Hepatocyte (in vitro differentiated cells): ENCODE measurements around the gene FBXL7. TPM values are rescaled to one million over a fixed set of nuclear protein-coding genes. Genes with fewer than 3 reads are reported as not detected.

ENCODE experiments used
- DNase-seq: peaks from one replicate; pipeline ENCODE4 v3.0.0-alpha.2; 2016; ENCODE audit warnings: low spot score
- H2AFZ ChIP-seq: fragments of 200-600 bp; sonication (generic); 2 replicates; pipeline ENCODE4 v1.6.0; 2016; ENCODE audit warnings: antibody characterized with exemption, mild to moderate bottlenecking
- H3K27ac ChIP-seq: fragments of 200-600 bp; sonication (generic); 2 replicates; pipeline ENCODE4 v1.5.1; 2016; ENCODE audit warnings: mild to moderate bottlenecking
- H3K27me3 ChIP-seq: fragments of 200-600 bp; sonication (generic); 2 replicates; pipeline ENCODE4 v1.6.1; 2016
- H3K36me3 ChIP-seq: fragments of 200-600 bp; sonication (generic); replicated peaks from 2 replicates; pipeline ENCODE4 v1.5.1; 2016; ENCODE audit warnings: low read depth; ENCODE audit not compliant: insufficient read depth
- H3K4me1 ChIP-seq: fragments of 200-600 bp; sonication (generic); 2 replicates; pipeline ENCODE4 v1.5.1; 2016; ENCODE audit warnings: mild to moderate bottlenecking, moderate library complexity; ENCODE audit not compliant: insufficient read depth
- H3K4me2 ChIP-seq: fragments of 200-600 bp; sonication (generic); 2 replicates; pipeline ENCODE4 v1.6.0; 2016
- H3K4me3 ChIP-seq: fragments of 200-600 bp; sonication (generic); 2 replicates; pipeline ENCODE4 v1.5.1; 2016; ENCODE audit warnings: mild to moderate bottlenecking
- H3K79me2 ChIP-seq: fragments of 200-600 bp; sonication (generic); 2 replicates; pipeline ENCODE4 v1.6.0; 2017; ENCODE audit warnings: mild to moderate bottlenecking
- H3K9me2 ChIP-seq: fragments of 200-600 bp; sonication (generic); replicated peaks from 2 replicates; pipeline ENCODE4 v1.6.0; 2017; ENCODE audit warnings: mild to moderate bottlenecking; ENCODE audit not compliant: insufficient read depth
- H3K9me3 ChIP-seq: fragments of 200-600 bp; sonication (generic); 2 replicates; pipeline ENCODE4 v1.5.1; 2016; ENCODE audit warnings: low read depth, mild to moderate bottlenecking
- H4K20me1 ChIP-seq: fragments of 200-600 bp; sonication (generic); 2 replicates; pipeline ENCODE4 v1.6.0; 2016; ENCODE audit warnings: mild to moderate bottlenecking; ENCODE audit not compliant: insufficient read depth, poor library complexity, severe bottlenecking
- CTCF ChIP-seq: fragments of 200-600 bp; sonication (generic); IDR thresholded peaks from 2 replicates; pipeline ENCODE4 v1.5.1; 2016; ENCODE audit warnings: antibody characterized with exemption, mild to moderate bottlenecking; ENCODE audit not compliant: poor library complexity
- EZH2 ChIP-seq: fragments of 200-600 bp; sonication (generic); IDR thresholded peaks from 2 replicates; pipeline ENCODE4 v1.6.1; 2016; ENCODE audit warnings: antibody characterized with exemption, mild to moderate bottlenecking, borderline replicate concordance
- EZH2phosphoT487 ChIP-seq: fragments of 200-600 bp; sonication (generic); IDR thresholded peaks from one replicate; pipeline ENCODE4 v1.6.1; 2018; ENCODE audit warnings: antibody characterized with exemption, mild to moderate bottlenecking, low read depth, moderate library complexity; ENCODE audit not compliant: unreplicated experiment, severe bottlenecking
- WGBS: methylation state at CpG from one replicate; pipeline ENCODE4 v1.1.6; 2016; ENCODE audit warnings: low lambda C conversion rate; ENCODE audit errors: missing lambda C conversion rate; 5-methylcytosine and 5-hydroxymethylcytosine counted together
- polyA plus RNA-seq: library from polyadenylated mRNA; unstranded; fragments of >200 nt; fragmentation: Nextera tagmentation; extraction: Ambion mirVana; gene quantifications from 2 replicates; pipeline ENCODE4 v1.2.1, GENCODE V29; 2016
- total RNA-seq: library from RNA; depleted of rRNA; stranded (reverse); fragments of >200 nt; gene quantifications from 2 replicates; pipeline ENCODE4 v1.2.3, GENCODE V29; 2014

The FBXL7 gene
- total and polyA plus RNA-seq, 2 experiments from 2014 or later: 8.4 to 10.3 TPM

DNA sequence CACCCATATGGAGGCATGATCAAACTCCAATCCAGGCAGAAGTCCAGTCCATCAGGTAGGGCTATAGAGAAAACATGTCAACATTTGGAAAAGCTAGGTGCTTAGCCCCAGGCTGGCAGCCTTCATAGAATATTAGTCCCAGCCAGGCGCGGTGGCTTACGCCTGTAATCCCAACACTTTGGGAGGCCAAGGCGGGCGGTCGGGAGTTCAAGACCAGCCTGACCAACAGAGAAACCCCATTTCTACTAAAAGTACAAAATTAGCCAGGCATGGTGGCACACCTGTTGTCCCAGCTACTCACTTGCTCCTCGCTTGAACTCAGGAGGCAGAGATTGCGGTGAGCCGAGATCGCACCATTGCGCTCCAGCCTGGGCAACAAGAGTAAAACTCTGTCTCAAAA is 393.9 kb downstream of the FBXL7 start:
- Histone ChIP-seq H3K4me2 (no peak overlapping the region), H3K9me3 (no peaks in the 10 kb centered on the region), H3K4me3 (no peak overlapping the region), H4K20me1 (no peaks in the 10 kb centered on the region), H3K36me3 (no peaks in the 10 kb centered on the region), H3K4me1 (no peaks in the 10 kb centered on the region), H3K79me2 (no peaks in the 10 kb centered on the region), H3K27me3 (no peaks in the 10 kb centered on the region), H2AFZ (no peak overlapping the region), H3K9me2 (no peaks in the 10 kb centered on the region), H3K27ac (no peak overlapping the region)
- TF ChIP-seq CTCF (no peak), EZH2phosphoT487 (no peak), EZH2 (no peak)
- no peak for DNase-seq
- WGBS: over 99% methylated on average over 11 of the region's 11 CpGs

- Histone ChIP-seq H3K9me2 (no peaks in the 10 kb centered on the region), H3K4me3 (no peak overlapping the region), H3K27me3 (no peaks in the 10 kb centered on the region), H3K9me3 (no peaks in the 10 kb centered on the region), H3K36me3 (no peaks in the 10 kb centered on the region), H2AFZ (no peak overlapping the region), H4K20me1 (no peaks in the 10 kb centered on the region), H3K27ac (no peak overlapping the region), H3K4me1 (no peaks in the 10 kb centered on the region), H3K79me2 (no peaks in the 10 kb centered on the region), H3K4me2 (no peak overlapping the region)
- no peak for DNase-seq
- WGBS: 93% methylated on average over 3 of the region's 3 CpGs
- no peak for TF ChIP-seq EZH2phosphoT487
- TF ChIP-seq CTCF: no peak
- TF ChIP-seq EZH2: no peak
These were observed 397.7 kb downstream of the FBXL7 start for GRCh38 chr5:15897656-15898055.

DNA sequence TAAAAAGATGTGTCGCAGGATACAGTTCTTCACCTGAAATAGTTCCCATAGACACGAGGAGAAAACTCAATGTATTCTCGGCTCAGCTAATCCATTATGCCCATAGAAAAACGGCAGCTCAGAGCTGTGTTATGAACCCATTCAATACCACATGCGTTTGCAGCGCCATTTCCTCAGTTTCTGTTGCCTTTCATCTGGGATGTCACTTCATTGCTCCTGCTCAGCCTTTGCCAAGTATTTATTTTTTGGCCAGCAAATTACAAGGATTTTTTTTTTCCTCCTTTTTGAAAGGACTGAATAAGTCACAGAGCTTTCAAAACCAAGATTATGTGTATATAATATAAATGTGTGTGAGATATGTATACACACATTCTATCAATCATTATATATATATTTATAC is 398.7 kb downstream of the FBXL7 start:
- no peaks in the 10 kb centered on the region for H4K20me1 ChIP-seq
- H3K9me3 ChIP-seq: no peaks in the 10 kb centered on the region
- no peaks in the 10 kb centered on the region for H3K79me2 ChIP-seq
- H2AFZ ChIP-seq: no peak overlapping the region
- no peak for DNase-seq
- WGBS: 94% methylated on average over 6 of the region's 6 CpGs
- H3K4me1 ChIP-seq: no peaks in the 10 kb centered on the region
- no peak overlapping the region for H3K4me2 ChIP-seq
- H3K9me2 ChIP-seq: no peaks in the 10 kb centered on the region
- TF ChIP-seq EZH2 (no peak), CTCF (no peak), EZH2phosphoT487 (no peak)
- no peaks in the 10 kb centered on the region for H3K36me3 ChIP-seq
- no peak overlapping the region for H3K27ac ChIP-seq
- H3K4me3 ChIP-seq: no peak overlapping the region
- H3K27me3 ChIP-seq: no peaks in the 10 kb centered on the region

GRCh38 chr5:15899481-15899880 is 399.5 kb downstream of the FBXL7 start:
- no peak for TF ChIP-seq EZH2phosphoT487
- TF ChIP-seq CTCF: no peak
- no peak for TF ChIP-seq EZH2
- Histone ChIP-seq H3K4me1 (peaks cover 4% of the 10 kb centered on the region), H3K36me3 (no peaks in the 10 kb centered on the region), H3K27me3 (no peaks in the 10 kb centered on the region), H3K79me2 (no peaks in the 10 kb centered on the region), H3K9me2 (no peaks in the 10 kb centered on the region), H3K9me3 (no peaks in the 10 kb centered on the region), H3K27ac (no peak overlapping the region), H3K4me2 (no peak overlapping the region), H3K4me3 (no peak overlapping the region), H4K20me1 (no peaks in the 10 kb centered on the region), H2AFZ (no peak overlapping the region)
- WGBS: 83% methylated on average over 1 of the region's 1 CpG
- DNase-seq: no peak
